Measurements from ENCODE around the gene CD200.
A peak's percentile ranks its signal among the peaks of the same experiment; 100 is the strongest.
"Not testable (repeated sequence)": the region's sequence is repeated elsewhere in the genome, so short reads cannot be mapped to it uniquely, and the experiment has no call there.

Gene CD200

GRCh38 chr3:112390783-112391641, 58.1 kb downstream of the CD200 start:
- peak; percentile 42 for DNase-seq (ENCODE audit: low spot score)

GRCh38 chr3:112391648-112392047, 58.7 kb downstream of the CD200 start:
- no peak for DNase-seq (ENCODE audit: low spot score)

GRCh38 chr3:112392393-112393359, 59.7 kb downstream of the CD200 start:
- no peak for DNase-seq (ENCODE audit: low spot score)

GRCh38 chr3:112393360-112393728, 60.4 kb downstream of the CD200 start:
- no peak for DNase-seq (ENCODE audit: low spot score)

GRCh38 chr3:112394003-112394640, 61.2 kb downstream of the CD200 start:
- no peak for DNase-seq (ENCODE audit: low spot score)

GRCh38 chr3:112395181-112395895, 62.4 kb downstream of the CD200 start:
- DNase-seq (ENCODE audit: low spot score), result no peak

GRCh38 chr3:112395896-112396290, 62.9 kb downstream of the CD200 start:
- DNase-seq (ENCODE audit: low spot score), result no peak

- DNase-seq (ENCODE audit: low spot score), result no peak
Observed at GRCh38 chr3:112397556-112397955, 64.6 kb downstream of the CD200 start.

- DNase-seq (ENCODE audit: low spot score), result no peak
Observed at GRCh38 chr3:112399064-112399463, 66.1 kb downstream of the CD200 start.

GRCh38 chr3:112399554-112399953, 66.6 kb downstream of the CD200 start:
- not testable (repeated sequence) for DNase-seq (ENCODE audit: low spot score)

- not testable (repeated sequence) for DNase-seq (ENCODE audit: low spot score)
Observed at GRCh38 chr3:112400317-112400716, 67.4 kb downstream of the CD200 start.

- no peak for DNase-seq (ENCODE audit: low spot score)
Observed at GRCh38 chr3:112401617-112402016, 68.7 kb downstream of the CD200 start.

GRCh38 chr3:112403103-112403502, 70.1 kb downstream of the CD200 start:
- DNase-seq (ENCODE audit: low spot score), result no peak

GRCh38 chr3:112404924-112405549, 72.1 kb downstream of the CD200 start:
- not testable (repeated sequence) for DNase-seq (ENCODE audit: low spot score)

GRCh38 chr3:112405845-112406244, 72.9 kb downstream of the CD200 start:
- DNase-seq (ENCODE audit: low spot score), result no peak

GRCh38 chr3:112407214-112407887, 74.4 kb downstream of the CD200 start:
- DNase-seq (ENCODE audit: low spot score), result no peak

GRCh38 chr3:112407888-112408702, 75.1 kb downstream of the CD200 start:
- no peak for DNase-seq (ENCODE audit: low spot score)

GRCh38 chr3:112409041-112409440, 76.1 kb downstream of the CD200 start:
- no peak for DNase-seq (ENCODE audit: low spot score)

- DNase-seq (ENCODE audit: low spot score), result no peak
Observed at GRCh38 chr3:112411425-112411824, 78.5 kb downstream of the CD200 start.
